Esophagus mucosa (tissue), 1 donor: ENCODE data around the gene FBXW10B. TPM values are rescaled to one million over a fixed set of nuclear protein-coding genes. Genes with fewer than 3 reads are reported as not detected.
"Not testable (repeated sequence)": the region's sequence is repeated elsewhere in the genome, so short reads cannot be mapped to it uniquely, and the experiment has no call there.

Experiments
- ATAC-seq: fragments of 200-7000 bp; cut with Tn5 transposase; one replicate; pipeline ENCODE4 v1.9.1; 2020
- total RNA-seq: library from RNA; stranded (reverse); gene quantifications from one replicate; pipeline ENCODE4 v1.2.4, GENCODE V29; 2023
- donor health status: DM: yes; HTN: yes; CAD: no.

FBXW10B gene
- 8.0 TPM for total RNA-seq

- ATAC-seq: not testable (repeated sequence)
Observed at GRCh38 chr17:15619331-15620058, at the start of gene FBXW10B. TSS of gene FBXW10B (minus strand) at chr17:15619704. CDS start at chr17:15619512, 192 bp downstream.

DNA sequence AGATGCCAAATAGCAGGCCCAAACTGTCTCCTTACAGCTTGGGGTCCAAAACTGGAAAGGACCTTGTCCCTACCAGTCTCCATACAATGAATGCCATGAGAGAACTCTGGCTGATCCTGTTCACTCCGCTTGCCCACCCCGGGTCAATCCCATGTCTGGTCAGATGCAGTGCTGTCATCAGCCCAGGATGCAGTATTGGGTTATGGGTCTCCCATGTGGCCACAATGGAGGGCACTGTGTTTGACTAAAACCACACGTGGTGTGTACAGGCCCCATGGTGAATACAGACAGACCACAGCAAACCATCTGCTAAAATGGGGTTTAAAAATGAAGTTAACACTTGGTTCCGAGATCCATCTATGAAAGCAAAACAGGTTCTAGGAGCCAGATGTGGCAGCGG, 44.2 kb upstream of the FBXW10B start:
- ATAC-seq: no peak

- ATAC-seq: no peak
Observed at GRCh38 chr17:15663176-15663575, 43.7 kb upstream of the FBXW10B start.

GRCh38 chr17:15662681-15663080, 43.2 kb upstream of the FBXW10B start:
- ATAC-seq: peak; percentile 50

DNA sequence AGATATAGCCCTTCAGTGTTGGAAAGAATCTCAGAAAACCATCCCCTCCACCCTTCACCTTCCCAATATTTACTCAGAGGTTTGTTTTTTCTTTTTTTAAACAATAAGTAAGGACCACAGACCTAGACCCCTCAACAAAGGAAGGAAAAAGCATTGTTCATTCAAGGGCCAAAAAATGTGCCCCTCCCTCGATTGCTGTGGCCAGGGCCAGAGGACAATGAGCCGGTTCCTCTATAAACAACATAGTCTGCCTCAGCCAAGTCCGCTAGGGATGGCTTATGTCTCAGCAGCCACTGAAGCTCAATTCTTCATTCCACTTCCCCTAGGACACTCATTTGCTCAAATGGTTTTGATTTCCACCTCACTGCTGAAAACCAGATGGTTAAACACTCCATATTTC, 40.6 kb upstream of the FBXW10B start:
- ATAC-seq: no peak

DNA sequence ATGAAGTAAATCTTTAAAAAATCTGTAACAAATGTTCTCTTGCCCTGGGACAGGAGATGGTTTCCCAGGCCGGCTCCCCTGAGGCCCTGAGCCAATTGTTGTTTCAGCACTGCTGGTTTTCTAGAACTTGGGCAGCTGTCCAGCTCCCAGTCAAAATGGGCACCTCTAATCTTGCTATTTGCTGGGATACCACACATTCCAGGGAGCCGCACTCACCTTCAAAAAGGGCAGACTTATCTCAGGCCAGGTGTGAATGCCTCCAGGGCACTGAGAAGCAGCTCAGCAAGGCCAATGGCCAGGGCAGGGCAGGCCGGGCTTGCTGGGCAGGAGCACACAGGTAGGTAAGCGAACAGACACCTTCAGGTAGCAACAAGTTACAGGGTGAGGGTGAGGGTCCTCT, 40.2 kb upstream of the FBXW10B start:
- ATAC-seq: peak; percentile 48

GRCh38 chr17:15659236-15659635, 39.7 kb upstream of the FBXW10B start:
- no peak for ATAC-seq

GRCh38 chr17:15658296-15658695, 38.8 kb upstream of the FBXW10B start:
- ATAC-seq: peak; percentile 18

DNA sequence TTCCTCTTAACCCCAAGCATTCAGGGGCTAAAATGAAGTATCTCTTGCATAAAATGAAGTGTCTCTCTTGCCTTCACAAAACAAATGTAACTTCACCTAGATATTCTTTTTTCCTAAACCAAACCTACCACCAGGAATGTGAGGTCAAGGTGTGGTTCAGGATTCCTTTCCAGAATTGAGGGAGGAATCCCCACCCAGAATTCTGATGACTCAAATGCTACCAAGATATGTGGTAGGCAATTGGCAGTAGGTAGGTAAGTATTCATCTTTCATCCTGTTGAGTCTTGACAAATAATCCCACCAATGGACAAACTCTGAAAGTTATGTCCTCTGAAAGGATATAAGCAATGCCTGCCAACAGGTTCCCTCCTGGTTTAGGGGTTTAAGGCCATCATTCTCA, 38.4 kb upstream of the FBXW10B start:
- peak; percentile 53 for ATAC-seq

DNA sequence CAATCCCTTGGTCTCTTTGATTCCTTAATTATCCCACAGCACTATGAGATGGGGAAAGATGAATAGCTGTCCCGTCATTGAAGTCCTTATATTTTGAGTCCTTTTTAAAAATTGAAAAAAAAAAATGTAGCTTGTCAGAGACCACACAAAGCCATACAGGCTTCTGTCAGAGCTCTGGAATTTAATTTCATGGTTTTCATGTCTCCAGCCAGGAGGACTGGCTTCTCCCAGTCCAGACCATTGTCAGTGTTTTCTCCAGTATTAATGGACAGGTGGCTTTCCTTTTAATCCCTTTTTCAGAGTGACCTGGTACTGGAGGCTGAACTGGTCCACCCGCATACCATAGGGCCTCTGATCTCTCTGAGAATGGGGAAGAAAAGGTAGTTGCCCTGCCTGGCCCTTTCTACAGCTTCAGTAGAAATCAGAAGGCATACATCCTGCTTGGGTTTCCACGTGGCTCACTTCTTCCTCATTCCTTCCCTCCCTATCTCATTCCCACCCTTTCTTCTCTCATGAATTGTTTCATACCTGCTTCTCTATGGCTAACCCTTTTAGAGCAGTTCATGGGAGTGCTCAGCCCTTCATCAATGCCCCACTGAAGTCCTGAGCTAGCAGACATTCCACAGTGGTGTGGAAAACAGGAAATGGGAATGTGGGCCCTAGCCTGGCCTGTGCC, 35.5 kb upstream of the FBXW10B start:
- ATAC-seq: peak; percentile 49

GRCh38 chr17:15654401-15654800, 34.9 kb upstream of the FBXW10B start:
- ATAC-seq: not testable (repeated sequence)

- ATAC-seq: no peak
Observed at GRCh38 chr17:15652960-15653359, 33.5 kb upstream of the FBXW10B start.

DNA sequence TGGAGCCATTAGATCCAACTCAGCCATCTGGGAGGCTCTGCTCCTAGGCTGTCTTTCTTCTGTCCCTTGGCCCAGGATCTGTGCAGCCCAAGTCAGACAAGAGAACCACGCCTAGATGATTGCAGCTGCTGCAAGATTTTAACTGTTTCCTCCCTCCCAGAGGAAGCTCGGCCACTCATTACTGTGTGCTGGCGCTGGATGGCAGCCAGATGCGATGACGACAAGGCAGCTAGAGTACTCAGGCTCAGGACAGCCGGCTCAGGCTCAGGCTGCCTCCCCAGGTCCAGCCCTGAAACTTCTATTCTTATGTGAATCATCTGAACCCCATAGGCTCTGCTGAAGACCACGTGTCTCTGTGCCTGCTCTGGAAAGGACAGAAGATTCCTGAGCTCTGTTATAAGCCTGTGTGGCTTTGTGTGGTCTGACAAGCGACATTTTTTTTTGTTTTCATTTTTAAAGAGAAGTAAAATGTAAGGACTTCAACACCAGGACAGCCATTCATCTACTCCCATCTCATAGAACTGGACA, 32.1 kb upstream of the FBXW10B start:
- ATAC-seq: peak; percentile 89

DNA sequence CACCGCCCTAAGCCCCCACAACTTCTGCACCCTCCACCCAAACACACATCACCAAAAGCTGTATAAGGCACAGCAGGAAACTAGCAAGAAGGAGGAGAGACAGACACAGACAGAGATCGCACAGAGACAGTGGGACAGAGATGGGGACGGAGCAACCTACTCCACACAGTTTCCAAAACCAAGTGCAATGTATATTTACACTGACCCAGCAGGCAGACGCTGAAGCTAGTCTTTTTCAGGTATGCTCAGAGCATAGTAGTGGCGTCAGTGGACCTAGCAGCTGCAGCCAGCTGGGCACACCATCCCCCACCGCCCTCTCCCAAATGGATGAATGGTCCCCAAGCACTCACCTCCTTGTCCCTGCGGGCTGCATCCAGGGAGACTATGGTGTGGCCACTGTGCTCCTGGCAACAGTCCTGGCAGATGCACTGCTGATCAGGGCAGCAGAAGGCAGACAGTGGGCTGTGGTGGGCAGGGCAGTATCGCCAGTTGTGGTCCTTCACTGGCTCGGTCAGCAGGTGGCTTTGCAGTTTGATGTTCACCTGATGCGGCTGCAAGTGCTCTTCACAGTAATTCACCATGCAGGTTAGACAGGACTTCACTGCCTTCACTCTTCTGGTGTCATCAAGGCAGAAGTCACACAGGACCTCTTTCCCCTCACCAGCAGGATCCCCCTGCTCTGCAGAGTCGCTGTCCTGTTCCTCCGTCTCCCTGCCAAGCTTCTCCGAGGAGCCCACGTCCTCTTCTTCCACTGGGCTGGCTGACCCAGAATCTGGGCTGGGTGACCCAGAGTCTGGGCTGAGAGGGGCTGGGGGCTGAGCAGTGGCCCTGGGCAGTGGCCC, 31.5 kb upstream of the FBXW10B start:
- ATAC-seq: peak; percentile 0

DNA sequence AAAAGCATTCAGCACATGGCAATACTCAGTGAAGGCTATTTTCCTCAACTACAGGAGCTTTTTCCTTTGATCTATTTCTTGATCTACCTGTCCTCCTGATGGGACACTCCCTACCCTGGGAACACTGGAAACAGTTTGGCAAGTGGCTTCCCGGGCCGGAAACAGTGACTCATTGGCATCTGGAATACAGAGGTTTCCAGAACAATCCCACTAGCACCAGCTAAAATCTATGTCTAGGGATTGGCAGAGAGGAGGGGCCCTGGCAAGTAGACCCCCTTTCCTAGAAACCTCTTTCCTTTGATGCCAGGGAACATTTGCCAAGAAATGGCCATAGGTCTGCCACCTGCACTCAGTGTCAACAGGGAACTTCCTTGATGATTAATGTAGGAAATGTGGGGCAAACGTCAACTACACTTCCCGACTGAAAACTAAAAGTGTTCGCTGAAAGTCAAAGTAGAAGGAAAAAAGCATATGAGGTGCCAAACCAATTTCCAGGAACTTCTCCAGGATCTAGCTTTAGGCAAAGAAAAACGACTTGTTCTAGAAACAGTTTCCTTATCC, 30.4 kb upstream of the FBXW10B start:
- peak; percentile 32 for ATAC-seq

DNA sequence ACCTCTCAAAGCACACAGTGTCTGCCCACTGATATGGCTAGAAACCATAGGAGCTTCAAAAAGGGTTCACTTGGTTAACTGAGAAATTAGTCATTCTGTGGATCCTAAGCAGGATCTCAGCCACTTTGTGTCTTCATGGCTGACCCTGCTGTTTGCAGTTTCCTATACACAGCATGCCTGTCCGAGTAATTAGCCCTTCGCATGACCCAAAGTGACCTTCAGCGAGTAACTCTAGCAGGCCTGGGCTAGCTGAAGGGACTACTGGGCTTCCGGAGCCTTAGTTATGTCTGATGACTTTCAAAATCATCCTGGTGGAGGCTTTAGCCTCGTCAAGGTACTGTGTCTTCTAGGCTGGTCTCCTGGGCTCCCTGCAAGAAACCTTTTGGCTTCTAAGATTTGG, 28.9 kb upstream of the FBXW10B start:
- ATAC-seq: no peak

- peak; percentile 73 for ATAC-seq
Observed at GRCh38 chr17:15645942-15646312, 26.4 kb upstream of the FBXW10B start.

- peak; percentile 11 for ATAC-seq
Observed at GRCh38 chr17:15645099-15645941, 25.8 kb upstream of the FBXW10B start.

DNA sequence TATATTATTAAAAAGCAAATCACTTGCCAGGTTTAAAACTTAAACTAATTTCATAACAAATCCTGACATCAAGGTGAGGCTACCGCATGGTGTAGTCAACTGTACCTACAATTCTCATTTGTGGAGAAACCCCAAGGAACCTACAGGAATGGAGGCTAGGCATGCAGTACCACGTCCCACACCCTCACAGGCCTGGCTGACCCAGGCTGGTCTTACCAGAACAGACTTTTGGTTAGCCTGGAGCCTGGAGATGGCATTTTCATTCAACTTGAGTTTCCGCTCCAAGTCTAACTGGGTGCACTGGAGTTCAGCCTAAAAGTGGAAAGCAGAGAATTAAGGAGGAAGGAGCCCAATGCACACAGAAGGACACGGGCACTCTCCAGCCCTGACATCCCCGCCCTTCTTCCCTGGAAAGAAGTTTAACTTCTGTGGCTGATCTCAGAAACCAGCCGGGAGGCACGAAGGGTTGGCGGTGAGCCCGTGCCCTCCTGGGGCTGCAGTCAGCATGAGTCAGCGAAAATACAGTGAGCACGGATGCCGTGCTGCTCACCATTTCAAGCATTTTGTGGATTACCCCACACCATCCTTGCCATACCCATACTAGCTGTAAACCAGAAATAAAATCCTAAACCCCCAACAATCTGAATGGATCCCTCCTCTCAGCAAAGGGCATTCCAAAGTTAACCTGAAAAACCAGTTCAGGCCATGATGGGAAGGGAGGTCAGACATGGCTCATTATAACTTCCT, 23.2 kb upstream of the FBXW10B start:
- ATAC-seq: peak; percentile 52

- ATAC-seq: not testable (repeated sequence)
Observed at GRCh38 chr17:15642014-15642413, 22.5 kb upstream of the FBXW10B start.

DNA sequence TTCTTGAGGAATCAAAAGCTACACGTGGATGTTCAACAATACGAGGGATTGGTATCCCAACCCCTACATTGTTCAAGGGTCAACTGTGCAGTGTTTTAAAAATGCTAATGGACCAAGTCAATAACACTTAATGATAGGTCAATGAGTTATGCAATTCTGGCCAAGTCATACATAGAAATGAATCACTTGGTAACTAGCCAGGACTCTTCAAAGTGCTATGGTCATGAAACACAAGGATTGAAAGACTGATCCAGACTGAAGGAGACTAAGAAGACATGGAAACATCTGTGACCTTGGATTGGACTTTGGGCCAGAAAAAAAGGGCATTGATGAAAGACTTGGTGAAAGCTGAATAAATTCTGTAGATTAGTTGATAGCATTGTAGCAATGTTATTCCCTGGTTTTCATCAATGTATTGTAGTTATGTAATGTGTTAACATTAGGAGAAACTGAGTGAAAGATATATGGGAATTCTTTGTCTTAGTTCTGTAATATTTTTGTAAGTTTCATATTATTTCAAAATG, 11.5 kb upstream of the FBXW10B start:
- peak; percentile 41 for ATAC-seq
